Ramos (cell line): ENCODE results near the gene ARAP1.

Source experiments
- in situ Hi-C: fragments of 300-500 bp; cut with MboI; formaldehyde crosslinking; loops from one replicate; pipeline ENCODE4 v1.14.3; 2022; ENCODE audit warnings: low sequenced_read_pairs; ENCODE audit not compliant: unreplicated experiment

ARAP1 gene

GRCh38 chr11:72648384-72649136 lies 103.6 kb downstream of the ARAP1 start:
- in situ Hi-C loops, result loop anchor here (5.0 kb wide), 1 partner anchor 61 kb away; no protein-coding TSS in a partner anchor

GRCh38 chr11:72647882-72648281 lies 104.3 kb downstream of the ARAP1 start:
- in situ Hi-C loops, result loop anchor here (5.0 kb wide), 1 partner anchor 61 kb away; no protein-coding TSS in a partner anchor

- in situ Hi-C loops, result loop anchor here (5.0 kb wide), 1 partner anchor 59 kb away; no protein-coding TSS in a partner anchor
These were observed 105.7 kb downstream of the ARAP1 start for GRCh38 chr11:72646472-72646871.

GRCh38 chr11:72646024-72646423 lies 106.2 kb downstream of the ARAP1 start:
- in situ Hi-C loops, result loop anchor here (5.0 kb wide), 1 partner anchor 59 kb away; no protein-coding TSS in a partner anchor

GRCh38 chr11:72643547-72643946 lies 108.7 kb downstream of the ARAP1 start:
- in situ Hi-C loops, result no loop called here

- in situ Hi-C loops, result no loop called here
These were observed 109.2 kb downstream of the ARAP1 start for GRCh38 chr11:72642884-72643522.

GRCh38 chr11:72642043-72642883 lies 109.9 kb downstream of the ARAP1 start:
- in situ Hi-C loops, result no loop called here

GRCh38 chr11:72641522-72642042 lies 110.6 kb downstream of the ARAP1 start:
- in situ Hi-C loops, result no loop called here

GRCh38 chr11:72639502-72640375 lies 112.5 kb downstream of the ARAP1 start:
- in situ Hi-C loops, result no loop called here

- in situ Hi-C loops, result no loop called here
These were observed 114.3 kb downstream of the ARAP1 start for GRCh38 chr11:72637926-72638325.

GRCh38 chr11:72637198-72637597 lies 115.0 kb downstream of the ARAP1 start:
- in situ Hi-C loops, result no loop called here

- in situ Hi-C loops, result no loop called here
These were observed 115.8 kb downstream of the ARAP1 start for GRCh38 chr11:72636376-72636775.

GRCh38 chr11:72635933-72636332 lies 116.3 kb downstream of the ARAP1 start:
- in situ Hi-C loops, result no loop called here

GRCh38 chr11:72635309-72635915 lies 116.8 kb downstream of the ARAP1 start:
- in situ Hi-C loops, result no loop called here
